Midbrain (tissue), 1 donor: ENCODE measurements around the gene IRS4.

Experiments used
- DNase-seq: peaks from one replicate; lab custom pipeline; 2025; lab: John Stamatoyannopoulos, UW

IRS4 gene

DNA sequence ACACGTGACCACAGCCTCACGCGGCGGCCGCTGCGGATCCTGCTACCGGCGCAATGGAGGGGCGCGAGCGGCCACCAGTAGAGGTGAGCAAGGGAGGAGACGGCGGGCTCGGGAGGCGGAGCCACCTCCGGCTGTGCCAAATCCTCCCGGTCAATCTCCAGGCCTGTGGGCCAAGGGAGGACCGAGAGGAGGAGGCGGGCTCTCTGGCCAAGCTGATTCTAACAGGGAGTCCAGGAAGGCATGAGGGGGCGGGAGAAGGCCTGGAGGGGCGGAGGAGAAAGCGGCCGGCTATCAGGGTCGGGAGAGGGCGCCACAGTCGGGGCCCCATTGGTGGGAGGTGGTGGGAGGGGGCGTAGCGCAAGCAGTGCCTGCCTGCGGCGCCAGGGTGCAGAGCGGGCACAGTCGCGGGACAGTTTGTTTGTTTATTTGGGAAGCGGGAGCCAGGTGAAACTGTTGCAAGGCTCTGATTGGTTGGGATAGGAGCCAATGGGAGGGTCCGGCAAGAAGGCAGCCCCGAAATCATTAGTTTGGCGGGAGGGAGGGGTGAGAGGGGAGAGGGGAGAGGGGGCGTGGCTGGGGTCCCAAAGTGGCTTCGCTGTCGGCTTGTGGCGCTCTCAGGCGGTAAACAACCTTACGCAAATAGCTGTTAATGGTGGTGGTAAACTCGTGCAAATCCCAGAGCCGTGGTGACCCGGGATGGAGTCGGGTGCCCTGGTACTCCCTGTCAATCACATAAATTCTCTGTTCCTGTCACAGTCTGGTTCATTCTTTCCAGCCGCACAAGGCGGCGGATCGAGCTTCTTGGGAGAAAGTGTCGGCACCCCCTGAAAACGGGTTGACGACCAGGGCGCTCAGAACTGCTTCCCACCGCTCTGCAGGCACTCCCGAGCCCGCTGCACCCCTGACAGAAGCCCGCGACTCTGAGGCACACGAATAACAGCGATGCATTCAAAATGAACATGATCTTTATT, at the start of gene IRS4:
IRS4 (minus strand) TSS at position 55 of the 971 bp plus-strand sequence.
- DNase-seq, result peak; percentile 35

DNA sequence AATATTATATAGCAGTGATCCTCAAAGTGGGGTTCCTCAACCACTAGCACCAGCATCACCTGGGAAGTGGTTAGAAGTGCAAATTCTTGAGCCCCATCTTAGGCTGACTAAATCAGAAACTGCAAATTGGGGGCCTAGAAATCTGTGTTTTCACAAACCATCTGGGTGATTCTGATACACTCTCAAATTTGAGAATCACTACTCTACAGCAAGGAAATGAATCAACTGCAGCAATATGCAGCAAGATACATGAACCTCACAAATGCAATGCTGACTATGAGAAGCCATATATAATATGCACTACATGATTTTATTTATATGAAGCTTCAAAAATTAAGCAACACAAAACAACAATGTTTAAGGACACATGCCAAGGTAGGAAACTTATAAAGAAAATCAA, 36.2 kb upstream of the IRS4 start:
- no peak for DNase-seq

DNA sequence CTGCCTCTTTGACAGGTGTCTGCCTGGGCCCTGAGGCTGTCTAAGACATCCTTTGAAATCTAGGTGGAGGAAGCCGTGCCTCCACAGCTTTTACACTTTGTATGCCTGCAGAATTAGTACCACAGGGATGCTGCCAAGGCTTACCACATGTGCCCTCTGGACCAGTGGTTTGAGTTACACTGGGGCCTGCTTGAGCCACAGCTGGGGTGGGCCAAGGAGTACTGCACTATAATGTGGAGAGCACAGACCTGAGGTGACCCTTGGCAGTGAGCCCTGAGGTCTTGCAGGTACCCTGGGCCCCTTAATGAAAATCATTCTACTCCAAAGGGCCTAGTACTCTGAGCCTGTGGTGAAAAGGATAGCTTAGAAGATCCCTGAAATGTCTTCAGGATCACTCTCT, 27.2 kb upstream of the IRS4 start:
- no peak for DNase-seq

DNA sequence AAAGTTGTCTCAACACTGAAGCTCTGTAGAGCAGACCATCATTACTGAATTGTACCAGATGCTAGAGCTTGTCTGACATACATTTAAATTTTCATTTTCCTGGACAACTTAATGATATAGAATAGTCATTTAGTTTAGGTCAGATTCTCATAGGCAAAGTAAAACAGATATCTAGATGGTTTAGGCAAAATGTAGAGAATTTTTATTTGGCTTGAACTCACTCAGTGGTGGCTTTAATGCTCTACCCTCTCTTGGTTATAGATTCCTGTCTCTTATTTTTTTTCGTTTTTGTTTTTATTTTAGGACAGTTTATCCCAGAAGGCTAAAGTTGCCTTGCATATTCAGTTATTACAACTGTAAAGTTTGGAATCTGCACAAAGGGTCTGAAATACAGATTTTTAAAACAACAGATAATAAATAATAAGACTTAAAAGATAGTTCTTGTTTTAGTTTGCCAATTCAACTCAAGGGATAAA, 4.0 kb upstream of the IRS4 start:
- DNase-seq, result no peak

DNA sequence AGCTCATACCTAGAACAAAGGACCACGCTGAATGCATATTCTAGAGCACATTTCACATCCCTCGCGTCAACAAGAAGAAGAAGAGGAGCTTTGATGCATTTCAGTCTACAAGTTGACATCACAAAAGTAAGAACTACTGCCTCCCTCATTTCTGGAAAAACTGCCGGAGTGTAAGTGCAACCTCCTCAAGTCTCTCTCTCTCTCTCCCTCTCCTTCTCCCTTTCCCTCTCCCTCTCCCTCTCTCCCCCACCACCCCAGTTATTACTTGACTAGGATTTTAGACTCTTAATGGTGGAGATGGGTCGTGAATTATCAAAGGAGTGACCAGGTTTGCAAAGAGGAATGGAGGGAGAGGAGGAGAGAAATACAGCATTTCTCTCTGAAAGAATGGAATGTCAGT, 1.4 kb upstream of the IRS4 start:
- no peak for DNase-seq

DNA sequence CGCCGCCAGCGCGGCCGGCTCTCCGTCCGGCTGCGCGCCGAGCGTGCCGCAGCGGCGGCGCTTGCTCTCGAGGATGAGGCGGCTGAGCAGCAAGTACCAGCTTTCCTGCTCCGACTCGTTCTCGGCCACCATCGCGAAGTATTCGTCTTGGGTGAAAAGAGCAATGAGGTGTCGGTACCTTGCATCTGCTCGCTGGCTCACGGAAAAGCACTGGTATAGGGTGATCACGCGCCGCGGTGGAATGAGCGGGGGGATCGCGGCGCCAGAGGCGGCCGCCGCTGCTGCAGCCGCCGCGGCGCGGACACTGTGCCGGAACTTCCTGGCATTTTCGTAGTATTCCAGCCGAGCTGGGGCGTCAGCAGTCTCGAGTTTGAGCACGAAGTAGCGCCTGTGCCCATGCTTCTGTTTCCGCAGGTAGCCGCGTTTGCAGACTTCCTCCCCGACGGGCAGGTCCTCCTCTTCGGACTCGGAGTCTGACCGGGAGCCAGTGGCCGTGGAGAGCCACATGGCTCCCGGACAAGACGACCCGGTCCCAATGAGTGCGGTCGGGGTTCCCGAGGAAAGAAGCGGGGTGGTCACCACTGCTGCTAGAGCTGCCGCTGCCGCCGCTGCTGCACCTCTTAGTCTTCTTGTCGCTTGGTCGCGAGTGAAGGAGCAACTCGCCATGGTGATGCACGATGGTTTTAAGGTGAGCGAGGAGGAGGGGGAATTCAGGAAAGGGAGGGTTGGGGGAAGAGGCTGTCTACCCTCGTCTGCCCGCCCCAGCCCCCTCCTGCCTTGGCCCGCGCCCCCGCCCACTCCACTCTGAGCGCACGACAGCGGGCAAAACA, 469 bp downstream of the IRS4 start:
- DNase-seq, result no peak

DNA sequence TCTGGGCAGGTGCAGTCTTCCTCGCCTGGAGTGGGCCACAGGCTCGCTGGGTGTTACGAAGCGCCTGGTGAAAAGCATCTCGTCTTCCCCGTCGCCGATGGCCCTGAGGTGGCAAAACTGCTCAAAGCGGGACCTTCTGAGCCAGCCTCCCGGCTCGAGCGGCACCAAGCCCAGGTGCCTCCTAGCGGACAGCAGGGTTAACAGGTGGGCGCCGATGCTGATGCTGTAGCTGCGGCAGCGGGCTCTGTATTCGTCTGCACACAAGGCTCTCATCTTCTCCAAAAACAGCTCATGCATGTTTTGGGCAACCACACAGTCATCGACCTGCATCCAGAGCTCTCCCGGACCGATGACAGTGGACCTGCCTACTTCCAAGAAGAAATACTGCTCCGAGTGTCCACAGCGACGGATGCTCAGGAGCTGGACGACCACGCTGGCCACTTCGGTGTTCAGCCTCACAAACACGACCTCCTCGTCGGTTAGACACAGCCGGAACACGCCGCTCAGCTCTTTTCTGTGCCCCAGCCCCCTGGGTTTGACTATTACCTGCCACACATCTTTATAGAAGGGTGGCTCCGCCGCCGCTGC, 1.2 kb downstream of the IRS4 start:
- no peak for DNase-seq

DNA sequence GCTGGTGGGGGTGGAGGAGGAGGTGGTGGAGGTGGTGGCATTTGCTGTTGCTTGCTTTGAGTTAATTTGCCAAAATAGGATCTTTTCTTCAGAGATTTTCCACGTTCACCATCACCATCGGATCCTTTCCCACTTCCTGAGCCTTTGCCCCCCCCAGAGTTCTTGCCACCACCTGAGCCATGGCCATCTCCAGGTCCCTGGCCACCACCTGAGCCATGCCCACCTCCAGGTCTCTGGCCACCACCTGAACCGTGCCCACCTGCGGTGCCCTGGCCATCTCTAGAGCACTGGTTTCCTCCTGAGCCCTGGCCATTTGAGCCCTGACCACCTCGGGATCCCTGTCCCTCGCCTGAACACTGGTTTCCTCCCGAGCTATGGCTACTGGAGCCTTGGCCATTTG, 1.9 kb downstream of the IRS4 start:
- no peak for DNase-seq

DNA sequence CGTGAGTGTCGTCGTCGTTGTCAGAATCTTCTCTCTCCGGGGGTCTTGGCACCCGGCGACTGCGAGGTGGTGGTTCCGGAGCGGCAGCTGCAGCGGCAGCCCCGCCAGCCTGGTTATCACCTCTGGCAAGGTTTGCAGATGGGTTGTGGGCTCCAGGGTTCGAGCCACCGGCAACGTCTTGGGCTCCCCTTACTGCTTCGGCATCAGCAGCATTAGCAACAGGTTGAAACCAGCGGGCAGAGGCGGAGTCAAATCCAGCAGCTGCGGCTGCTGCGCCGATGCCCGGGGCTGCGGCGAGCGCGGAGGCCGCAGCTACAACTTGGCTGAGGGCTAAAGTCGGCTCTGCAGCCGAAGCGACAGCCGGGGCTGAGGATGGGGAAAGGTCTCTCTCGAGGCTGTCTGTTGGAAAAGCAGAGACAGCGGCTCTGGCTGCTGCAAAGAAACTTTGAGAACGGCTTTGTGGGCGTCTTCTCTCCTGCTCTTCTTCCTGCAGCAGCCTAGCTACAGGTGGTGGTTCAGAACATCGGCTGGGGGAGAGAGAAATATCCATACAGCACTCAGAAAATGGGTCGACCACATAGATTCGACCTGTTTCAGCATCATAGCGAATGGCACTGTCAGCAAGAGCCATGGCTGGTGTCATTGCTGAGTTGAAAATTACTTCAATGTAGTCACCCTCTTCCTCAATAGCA, 3.6 kb downstream of the IRS4 start:
- no peak for DNase-seq

DNA sequence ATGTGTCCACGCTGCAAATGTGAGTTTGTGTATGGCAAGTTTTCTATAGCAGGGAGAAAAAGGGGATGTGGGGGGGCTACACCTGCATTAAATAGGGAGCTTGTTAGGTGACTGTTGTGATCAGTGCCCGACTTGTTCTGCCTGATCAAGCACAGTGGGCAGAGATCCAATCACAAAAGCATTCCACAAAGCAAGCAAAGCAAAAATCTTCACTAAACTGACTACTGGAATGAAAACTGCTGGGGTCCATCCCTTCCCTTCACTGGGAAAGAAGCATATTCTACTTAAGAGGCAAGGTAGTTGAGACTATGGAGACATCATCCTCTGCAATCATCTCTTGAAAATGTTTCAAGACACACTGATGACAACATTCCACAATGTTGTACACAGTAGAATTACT, 5.2 kb downstream of the IRS4 start:
- no peak for DNase-seq

DNA sequence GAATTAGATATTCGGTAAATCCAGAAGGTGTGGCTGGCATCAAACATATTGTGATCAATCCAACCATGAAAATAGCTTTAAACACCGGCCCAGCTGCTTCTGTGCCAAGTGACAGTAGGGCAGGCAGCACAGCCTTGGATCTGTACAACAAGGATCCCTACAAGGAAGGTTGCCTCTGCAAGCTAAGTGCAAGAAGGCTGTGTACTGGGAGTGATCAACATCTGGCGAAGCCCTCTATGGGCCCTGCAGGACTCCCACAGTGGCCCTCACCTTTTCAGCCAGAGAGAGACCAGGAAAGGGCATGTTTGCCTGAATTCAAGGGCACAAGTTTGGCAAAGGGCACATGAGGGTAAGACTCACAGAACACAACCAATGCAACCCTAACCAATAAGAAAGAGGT, 9.6 kb downstream of the IRS4 start:
- DNase-seq, result no peak

DNA sequence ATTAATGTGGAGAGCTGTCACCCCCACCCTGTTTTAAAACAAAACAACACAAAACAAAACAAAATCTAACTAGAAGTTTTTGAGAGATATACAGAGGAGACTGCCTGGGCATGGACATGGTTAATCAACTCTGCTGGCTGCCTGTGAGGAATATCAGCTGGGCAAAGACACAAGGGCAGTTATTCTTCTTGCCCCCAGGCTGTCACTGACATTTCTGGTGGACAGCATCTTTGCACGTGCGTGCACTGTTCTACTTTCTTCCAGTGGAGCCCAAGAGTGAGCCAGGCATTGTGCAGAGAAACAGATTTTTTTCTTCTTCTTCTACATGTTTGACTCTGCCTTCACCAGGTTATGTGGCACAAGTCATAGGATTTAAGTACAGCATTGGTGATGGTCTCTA, 13.8 kb downstream of the IRS4 start:
- DNase-seq, result no peak

DNA sequence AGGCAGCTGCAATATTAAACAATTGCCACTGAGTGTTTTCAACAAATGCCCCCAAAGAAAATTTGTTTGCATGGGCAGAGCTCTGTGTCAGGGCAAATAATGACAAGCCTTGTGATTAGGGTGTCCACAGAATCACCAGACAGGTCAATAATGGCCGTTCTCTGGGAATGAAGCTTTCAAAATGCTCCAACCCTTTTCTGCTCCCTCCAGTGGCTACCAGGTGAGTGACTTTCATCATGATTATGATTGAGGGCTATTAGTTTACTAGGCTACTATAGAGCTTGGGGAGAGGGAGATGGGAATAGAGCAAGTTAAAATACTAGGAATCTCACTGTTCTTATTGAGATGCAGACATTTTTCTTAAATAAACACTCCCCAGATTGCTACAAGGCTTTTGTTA, 23.5 kb downstream of the IRS4 start:
- DNase-seq, result no peak

DNA sequence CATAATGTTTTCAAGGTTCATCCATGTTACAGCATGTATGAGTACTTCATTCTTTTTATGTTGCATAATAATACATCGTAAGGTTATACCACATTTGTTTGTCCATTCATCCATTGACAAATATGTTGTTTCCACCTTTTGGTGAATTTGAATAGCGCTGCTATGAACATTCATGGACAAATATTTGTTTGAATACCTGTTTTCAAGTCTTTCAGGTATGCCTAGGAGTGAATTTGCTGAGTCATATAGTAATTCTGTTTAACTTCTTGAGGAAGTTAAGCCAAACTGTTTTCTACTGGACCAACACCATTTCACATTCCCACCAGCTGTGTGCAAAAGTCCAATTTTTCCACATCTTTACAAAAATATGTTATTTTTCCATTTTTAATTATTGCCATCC, 31.5 kb downstream of the IRS4 start:
- no peak for DNase-seq

DNA sequence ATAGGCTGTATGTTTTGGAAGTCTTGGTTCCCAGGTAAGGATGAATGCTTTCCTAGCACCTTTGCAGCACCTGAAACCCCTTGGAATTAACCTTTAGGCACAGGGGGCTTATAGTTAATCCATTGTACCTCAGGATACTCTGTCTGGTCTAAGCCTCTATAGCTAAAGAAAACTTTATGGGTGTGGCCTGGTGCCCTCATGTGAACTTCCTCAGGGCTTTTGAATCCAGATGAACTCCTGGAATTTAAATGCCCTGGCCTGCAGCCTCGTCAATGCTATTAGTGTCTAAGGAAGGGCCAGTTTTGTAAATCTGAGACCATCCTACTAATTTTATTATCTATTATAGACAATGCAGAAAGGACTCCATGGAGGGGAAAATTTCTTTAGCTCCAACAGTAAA, 33.8 kb downstream of the IRS4 start:
- DNase-seq, result no peak

DNA sequence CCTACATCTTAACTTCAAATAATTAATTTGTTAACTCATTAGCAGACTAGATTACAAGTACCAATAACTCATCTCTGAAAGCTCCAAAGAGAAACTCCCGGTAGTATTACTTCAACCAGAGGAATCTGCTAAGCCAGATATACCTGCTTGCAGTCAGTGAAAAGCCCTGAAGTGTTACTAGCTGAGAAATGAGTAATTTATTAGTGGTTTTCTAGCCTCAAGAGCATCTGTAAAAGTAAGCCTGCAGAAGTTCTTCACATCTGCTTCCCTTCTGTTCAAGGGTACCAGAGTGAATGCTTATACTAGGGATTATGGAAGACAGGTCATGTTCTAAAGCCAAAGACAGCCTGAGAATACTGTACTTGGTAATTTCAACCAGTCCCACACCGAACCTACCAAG, 34.7 kb downstream of the IRS4 start:
- no peak for DNase-seq

DNA sequence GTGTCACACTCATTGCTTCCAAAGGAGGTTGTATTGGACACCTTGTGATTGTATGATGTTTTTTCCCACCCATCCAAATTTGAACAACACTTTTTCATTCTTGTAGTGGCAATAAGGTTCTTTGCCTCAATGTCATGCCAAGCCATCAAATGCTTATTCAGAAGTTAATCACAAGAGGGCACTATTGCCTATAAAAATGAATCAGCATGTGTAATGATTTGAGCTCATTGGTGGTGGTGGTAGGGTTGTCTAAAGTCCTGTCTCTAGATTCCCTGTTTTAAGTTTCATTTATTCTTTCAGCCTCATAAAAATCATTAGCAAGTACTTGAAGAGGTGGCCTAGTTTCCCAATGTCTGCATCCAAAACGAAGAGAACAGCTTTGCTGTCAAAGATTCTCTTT, 37.0 kb downstream of the IRS4 start:
- DNase-seq, result peak; percentile 38

DNA sequence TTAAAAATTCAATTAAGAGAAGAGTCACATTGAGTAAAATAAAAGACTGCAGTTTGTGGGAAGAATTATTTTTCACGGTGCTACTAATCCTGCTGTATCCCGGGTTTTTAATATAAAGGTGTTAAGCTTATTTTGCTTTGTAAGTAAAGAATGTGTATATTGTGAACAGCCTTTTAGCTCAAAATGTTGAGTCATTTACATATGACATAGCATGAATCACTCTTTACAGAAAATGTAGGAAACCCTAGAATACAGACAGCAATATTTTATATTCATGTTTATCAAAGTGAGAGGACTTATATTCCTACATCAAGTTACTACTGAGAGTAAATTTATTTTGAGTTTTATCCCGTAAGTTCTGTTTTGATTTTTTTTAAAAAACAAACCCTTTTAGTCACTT, 39.7 kb downstream of the IRS4 start:
- DNase-seq, result no peak
